Measurements from ENCODE around the gene EIF3CL.
"Not testable (repeated sequence)": the region's sequence is repeated elsewhere in the genome, so short reads cannot be mapped to it uniquely, and the experiment has no call there.

DNA sequence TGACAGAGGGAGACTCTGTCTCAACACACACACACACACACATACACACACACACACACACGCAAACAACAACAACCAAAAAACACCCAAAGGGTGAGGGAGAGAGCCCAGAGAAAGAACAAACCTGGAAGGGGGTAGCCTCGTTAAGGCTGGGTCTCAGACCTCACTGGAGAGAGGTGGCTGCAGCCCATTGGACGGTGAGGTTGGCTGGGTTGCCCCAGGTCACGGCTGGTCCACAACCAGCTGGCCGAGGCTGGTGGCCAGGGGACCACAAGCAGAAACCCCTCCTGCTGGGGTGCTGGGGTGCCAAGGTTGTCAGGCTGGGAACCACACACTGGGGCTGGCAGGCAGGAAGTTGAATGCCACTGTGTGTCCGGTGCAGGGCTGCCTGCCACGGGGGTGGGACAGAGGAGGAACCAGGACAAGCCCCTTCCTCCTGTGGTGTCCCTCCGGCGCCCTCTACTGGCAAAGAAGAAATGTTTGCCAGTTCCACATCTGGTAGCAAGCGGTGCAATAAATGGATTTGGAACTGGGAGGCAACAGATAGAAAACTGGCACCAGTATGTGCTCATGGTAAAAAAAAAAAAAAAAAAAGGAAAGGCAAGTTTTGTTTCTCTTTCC, 22.5 kb upstream of the EIF3CL start:
- not testable (repeated sequence) for TF ChIP-seq USF1 (IDR thresholded peaks at IDR 0.05; ENCODE audit: borderline replicate concordance, extremely low read length, insufficient read depth, low read depth, low read length); CTCF (IDR thresholded peaks at IDR 0.05 in 2 of 3, conservative IDR thresholded peaks at IDR 0.05 in 1 of 3; ENCODE audit: control insufficient read depth in 2 of 3, extremely low read depth in 1 of 3, insufficient read depth in 1 of 3, low read depth in 3 of 3, low read length in 3 of 3); SREBF2 (IDR thresholded peaks at IDR 0.05; ENCODE audit: low read length); EZH2 (IDR thresholded peaks at IDR 0.05; ENCODE audit: borderline replicate concordance, control insufficient read depth, low read depth, low read length); JUNB (IDR thresholded peaks at IDR 0.05); CHD1 (IDR thresholded peaks at IDR 0.05; ENCODE audit: low read depth, low read length); SRF (IDR thresholded peaks at IDR 0.05; ENCODE audit: low read depth in 2 of 2, low read length in 2 of 2)

Measured in GM12878 (cell line).